Putamen (tissue), 1 donor: Measurements from ENCODE around the gene ZNF691.
"Not testable (repeated sequence)": the region's sequence is repeated elsewhere in the genome, so short reads cannot be mapped to it uniquely, and the experiment has no call there.

Source experiments
- DNase-seq: peaks from one replicate; pipeline ENCODE4 v3.0.0-alpha.2; 2016; ENCODE audit warnings: low spot score

Gene ZNF691

GRCh38 chr1:42832641-42833240 lies 13.7 kb upstream of the ZNF691 start:
- no peak for DNase-seq

GRCh38 chr1:42833981-42834380 lies 12.4 kb upstream of the ZNF691 start:
- no peak for DNase-seq

- no peak for DNase-seq
These were observed 11.6 kb upstream of the ZNF691 start for GRCh38 chr1:42834803-42835202.

- no peak for DNase-seq
These were observed 11.0 kb upstream of the ZNF691 start for GRCh38 chr1:42835422-42835821.

GRCh38 chr1:42837709-42838108 lies 8.7 kb upstream of the ZNF691 start:
- no peak for DNase-seq

- DNase-seq, result no peak
These were observed 7.8 kb upstream of the ZNF691 start for GRCh38 chr1:42838482-42839190.

GRCh38 chr1:42841010-42841409 lies 5.4 kb upstream of the ZNF691 start:
- no peak for DNase-seq

- DNase-seq, result no peak
These were observed 4.8 kb upstream of the ZNF691 start for GRCh38 chr1:42841440-42842147.

GRCh38 chr1:42844592-42845140 lies 1.7 kb upstream of the ZNF691 start:
- no peak for DNase-seq

GRCh38 chr1:42845193-42845592 lies 1.2 kb upstream of the ZNF691 start:
- DNase-seq, result no peak

- no peak for DNase-seq
These were observed 552 bp upstream of the ZNF691 start for GRCh38 chr1:42845866-42846256.

GRCh38 chr1:42847111-42847595 lies 740 bp downstream of the ZNF691 start:
- no peak for DNase-seq

GRCh38 chr1:42847721-42848460 lies 1.5 kb downstream of the ZNF691 start:
- no peak for DNase-seq

GRCh38 chr1:42848823-42849537 lies 2.6 kb downstream of the ZNF691 start:
- peak; percentile 30 for DNase-seq

- no peak for DNase-seq
These were observed 3.5 kb downstream of the ZNF691 start for GRCh38 chr1:42849944-42850343.

GRCh38 chr1:42851420-42851819 lies 5.0 kb downstream of the ZNF691 start:
- DNase-seq, result peak; percentile 59

GRCh38 chr1:42851960-42852607 lies 5.7 kb downstream of the ZNF691 start:
- DNase-seq, result no peak

GRCh38 chr1:42852608-42852980 lies 6.2 kb downstream of the ZNF691 start:
- no peak for DNase-seq

- no peak for DNase-seq
These were observed 6.9 kb downstream of the ZNF691 start for GRCh38 chr1:42853116-42853884.

- not testable (repeated sequence) for DNase-seq
These were observed 10.1 kb downstream of the ZNF691 start for GRCh38 chr1:42856554-42856953.
